HFFc6 (cell line): Measurements from ENCODE around the gene SUCLG2. TPM values are rescaled to one million over a fixed set of nuclear protein-coding genes. Genes with fewer than 3 reads are reported as not detected.

ENCODE experiments used
- DNase-seq: peaks from one replicate; pipeline ENCODE4 v3.0.0-alpha.2; 2018
- H3K27ac Mint-ChIP-seq: 2 replicates; pipeline ENCODE4 v1.8.0; 2020; ENCODE audit warnings: mild to moderate bottlenecking, mixed read lengths
- H3K27me3 Mint-ChIP-seq: 2 replicates; pipeline ENCODE4 v1.8.0; 2021; ENCODE audit warnings: mild to moderate bottlenecking, moderate library complexity, mixed read lengths; ENCODE audit not compliant: insufficient read depth
- H3K36me3 Mint-ChIP-seq: 2 replicates; pipeline ENCODE4 v1.8.0; 2021; ENCODE audit warnings: low read depth, mixed read lengths
- H3K4me1 Mint-ChIP-seq: 2 replicates; pipeline ENCODE4 v1.8.0; 2020; ENCODE audit warnings: low read depth, mixed read lengths
- H3K4me3 Mint-ChIP-seq: 2 replicates; pipeline ENCODE4 v1.8.0; 2020; ENCODE audit warnings: mild to moderate bottlenecking, moderate library complexity, mixed read lengths
- H3K9me3 Mint-ChIP-seq: 2 replicates; pipeline ENCODE4 v1.8.0; 2020; ENCODE audit warnings: mild to moderate bottlenecking, mixed read lengths
- total RNA-seq, 6 experiments: library from RNA; stranded (reverse); fragmentation: NEBNext Ultra II Directional; extraction: Animal tissue kit (Norgen Biotek cat#: 25700); gene quantifications; 2 replicates in 1 of 6; 3 replicates in 5 of 6; pipeline ENCODE4 v1.2.3, GENCODE V29; 2021
- TF ChIP-seq, protein P1 (sequence below): fragments of 200-600 bp; sonication (generic); IDR thresholded peaks from 2 replicates; pipeline ENCODE4 v1.5.0; 2021; ENCODE audit warnings: antibody characterized with exemption, mild to moderate bottlenecking

The SUCLG2 gene
- total RNA-seq, 6 experiments from 2014 or later: 50.2 to 81.4 (median 75.2) TPM

DNA sequence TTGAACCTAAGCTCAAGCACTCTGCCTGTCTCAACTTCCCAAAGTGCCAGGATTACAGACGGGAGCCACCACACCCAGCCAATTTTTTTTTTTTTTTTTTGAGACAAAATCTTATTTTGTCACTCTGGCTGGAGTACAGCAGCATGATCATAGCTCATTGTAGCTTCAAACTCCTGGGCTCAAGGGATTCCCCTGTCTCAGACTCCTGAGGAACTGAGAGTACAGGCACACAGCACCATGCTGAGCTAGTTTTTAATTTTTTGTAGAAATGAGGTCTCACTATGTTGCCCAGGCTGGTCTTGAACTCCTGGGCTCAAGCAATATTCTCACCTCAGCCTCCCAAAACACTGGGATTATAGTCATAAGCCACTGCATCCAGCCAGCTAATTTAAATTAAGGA lies 36.8 kb upstream of the SUCLG2 start:
- TF ChIP-seq, protein P1, sequence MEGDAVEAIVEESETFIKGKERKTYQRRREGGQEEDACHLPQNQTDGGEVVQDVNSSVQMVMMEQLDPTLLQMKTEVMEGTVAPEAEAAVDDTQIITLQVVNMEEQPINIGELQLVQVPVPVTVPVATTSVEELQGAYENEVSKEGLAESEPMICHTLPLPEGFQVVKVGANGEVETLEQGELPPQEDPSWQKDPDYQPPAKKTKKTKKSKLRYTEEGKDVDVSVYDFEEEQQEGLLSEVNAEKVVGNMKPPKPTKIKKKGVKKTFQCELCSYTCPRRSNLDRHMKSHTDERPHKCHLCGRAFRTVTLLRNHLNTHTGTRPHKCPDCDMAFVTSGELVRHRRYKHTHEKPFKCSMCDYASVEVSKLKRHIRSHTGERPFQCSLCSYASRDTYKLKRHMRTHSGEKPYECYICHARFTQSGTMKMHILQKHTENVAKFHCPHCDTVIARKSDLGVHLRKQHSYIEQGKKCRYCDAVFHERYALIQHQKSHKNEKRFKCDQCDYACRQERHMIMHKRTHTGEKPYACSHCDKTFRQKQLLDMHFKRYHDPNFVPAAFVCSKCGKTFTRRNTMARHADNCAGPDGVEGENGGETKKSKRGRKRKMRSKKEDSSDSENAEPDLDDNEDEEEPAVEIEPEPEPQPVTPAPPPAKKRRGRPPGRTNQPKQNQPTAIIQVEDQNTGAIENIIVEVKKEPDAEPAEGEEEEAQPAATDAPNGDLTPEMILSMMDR: no peak
- no peak overlapping the region for H3K4me3 Mint-ChIP-seq
- no peak for DNase-seq
- no peaks in the 10 kb centered on the region for H3K9me3 Mint-ChIP-seq
- no peak overlapping the region for H3K27ac Mint-ChIP-seq
- H3K36me3 Mint-ChIP-seq: peaks cover 8% of the 10 kb centered on the region; the same call in 1 of the 2 replicates
- no peaks in the 10 kb centered on the region; the same call in 1 of the 2 replicates for H3K27me3 Mint-ChIP-seq
- peaks cover 4% of the 10 kb centered on the region; the same call in 1 of the 2 replicates for H3K4me1 Mint-ChIP-seq

DNA sequence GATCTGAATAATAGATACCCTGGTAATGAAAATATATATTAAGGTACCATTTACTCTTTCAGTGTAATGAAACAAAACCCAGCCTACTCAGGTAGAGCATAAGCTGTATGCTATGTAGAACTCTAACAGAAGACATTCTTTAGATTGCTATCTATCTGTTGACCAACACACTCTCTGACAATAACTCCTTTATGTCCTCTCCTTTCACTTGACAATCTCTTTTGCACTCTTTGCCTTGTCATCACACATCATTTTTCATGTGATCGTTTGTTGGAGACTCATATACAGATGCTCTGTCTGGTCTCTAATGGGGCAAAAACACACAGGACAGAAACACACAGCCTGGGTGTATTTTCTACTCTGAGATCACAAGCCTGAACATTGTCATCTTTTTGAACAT lies 35.4 kb upstream of the SUCLG2 start:
- no peak for DNase-seq
- Mint-ChIP-seq H3K27me3 (no peaks in the 10 kb centered on the region; the same call in 1 of the 2 replicates), H3K27ac (no peak overlapping the region), H3K9me3 (no peaks in the 10 kb centered on the region), H3K4me3 (no peak overlapping the region), H3K4me1 (peaks cover 13% of the 10 kb centered on the region; the same call in 1 of the 2 replicates), H3K36me3 (peaks cover 8% of the 10 kb centered on the region; the same call in 1 of the 2 replicates)
- TF ChIP-seq, protein P1: no peak

DNA sequence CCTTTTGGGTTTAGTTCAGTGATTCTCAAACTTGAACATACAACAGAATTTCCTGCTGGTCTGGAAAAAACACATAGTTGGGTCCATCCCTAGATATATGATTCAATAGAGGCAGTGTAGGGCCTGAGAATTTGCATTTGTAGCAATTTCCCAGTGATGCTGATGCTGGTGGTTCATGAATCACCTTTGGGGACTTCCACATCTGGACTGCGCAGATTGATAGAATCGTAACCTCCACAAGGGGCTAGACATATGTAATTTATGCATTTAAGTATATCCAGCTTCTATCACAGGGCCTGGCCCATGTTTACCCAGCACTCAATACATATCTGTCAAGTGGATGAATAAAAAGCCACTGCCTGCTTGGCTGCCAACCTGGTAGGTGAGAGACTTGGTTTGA lies 33.8 kb upstream of the SUCLG2 start:
- H3K27ac Mint-ChIP-seq: no peak overlapping the region
- H3K4me1 Mint-ChIP-seq: peaks cover 13% of the 10 kb centered on the region; the same call in 1 of the 2 replicates
- TF ChIP-seq, protein P1: no peak
- no peak overlapping the region for H3K4me3 Mint-ChIP-seq
- no peaks in the 10 kb centered on the region for H3K9me3 Mint-ChIP-seq
- peaks cover 8% of the 10 kb centered on the region; the same call in 1 of the 2 replicates for H3K36me3 Mint-ChIP-seq
- no peak for DNase-seq
- no peaks in the 10 kb centered on the region; the same call in 1 of the 2 replicates for H3K27me3 Mint-ChIP-seq

DNA sequence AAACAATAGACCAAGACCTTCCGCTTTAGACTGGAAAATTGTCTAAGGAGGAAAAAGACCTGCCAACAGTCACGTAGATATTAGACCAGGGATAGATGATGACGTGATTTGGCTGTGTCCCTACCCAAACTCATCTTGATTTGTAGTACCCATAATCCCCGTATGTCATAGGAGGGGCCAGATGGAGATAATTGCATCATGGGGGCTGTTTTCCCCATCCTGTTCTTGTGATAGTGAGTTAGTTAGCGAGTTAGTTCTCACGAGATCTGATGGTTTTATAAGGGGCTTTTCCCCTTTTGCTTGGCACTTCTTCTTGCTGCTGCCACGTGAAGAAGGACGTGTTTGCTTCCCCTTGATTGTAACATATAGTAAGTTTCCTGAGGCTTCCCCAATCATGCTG lies 31.7 kb upstream of the SUCLG2 start:
- Mint-ChIP-seq H3K4me3 (no peak overlapping the region), H3K36me3 (peaks cover 4% of the 10 kb centered on the region; the same call in 1 of the 2 replicates), H3K9me3 (no peaks in the 10 kb centered on the region), H3K27me3 (no peaks in the 10 kb centered on the region), H3K27ac (no peak overlapping the region), H3K4me1 (peaks cover 13% of the 10 kb centered on the region; the same call in 1 of the 2 replicates)
- DNase-seq: no peak
- TF ChIP-seq, protein P1: no peak

DNA sequence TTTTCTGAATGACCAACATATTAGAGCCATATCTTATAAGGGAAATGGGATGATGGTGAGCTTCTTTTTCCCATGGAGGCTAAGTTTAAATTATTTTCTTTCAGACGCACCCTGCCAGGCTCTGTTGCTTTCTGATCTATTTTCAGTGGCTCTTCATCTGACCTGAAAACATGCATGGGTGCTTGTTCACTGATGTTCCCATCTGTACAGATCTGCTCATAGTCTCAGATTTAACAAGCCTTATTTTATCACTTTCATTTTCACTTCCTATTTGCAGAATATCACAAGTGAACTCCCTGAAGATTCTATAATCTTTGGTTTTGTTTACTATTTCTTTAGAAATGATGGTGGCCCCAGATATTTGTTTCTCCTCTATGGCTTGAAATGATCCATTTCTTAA lies 31.1 kb upstream of the SUCLG2 start:
- peaks cover 13% of the 10 kb centered on the region; the same call in 1 of the 2 replicates for H3K4me1 Mint-ChIP-seq
- H3K27ac Mint-ChIP-seq: no peak overlapping the region; the same call in 1 of the 2 replicates
- H3K36me3 Mint-ChIP-seq: peaks cover under 1% of the 10 kb centered on the region; the same call in 1 of the 2 replicates
- no peaks in the 10 kb centered on the region for H3K9me3 Mint-ChIP-seq
- TF ChIP-seq, protein P1: no peak
- H3K27me3 Mint-ChIP-seq: no peaks in the 10 kb centered on the region
- no peak for DNase-seq
- H3K4me3 Mint-ChIP-seq: peak overlapping the region; percentile 27; the same call in 1 of the 2 replicates
